SU-DHL-6 (cell line): ENCODE results near the gene DLG1.

Source experiments
- H2AFZ ChIP-seq: fragments of 200-600 bp; sonication (generic); 2 replicates; pipeline ENCODE4 v1.6.1; 2014; ENCODE audit warnings: low read depth, mild to moderate bottlenecking, moderate library complexity, mixed read lengths, antibody characterized with exemption, low read length; ENCODE audit not compliant: severe bottlenecking
- H3F3A ChIP-seq: fragments of 200-600 bp; shearing (Covaris generic); 2 replicates; pipeline ENCODE4 v1.6.0; 2016; ENCODE audit warnings: antibody characterized with exemption, mild to moderate bottlenecking; ENCODE audit not compliant: insufficient read depth
- H3K27ac ChIP-seq: fragments of 200-600 bp; sonication (generic); 2 replicates; pipeline ENCODE4 v1.5.1; 2016; ENCODE audit warnings: low read depth, mild to moderate bottlenecking, low read length, moderate library complexity, mixed read lengths
- H3K27me3 ChIP-seq: fragments of 200-600 bp; sonication (generic), shearing (Covaris generic); 2 replicates; pipeline ENCODE4 v1.6.0; 2014; ENCODE audit warnings: mild to moderate bottlenecking, low read length
- H3K36me3 ChIP-seq: fragments of 200-600 bp; sonication (generic); 2 replicates; pipeline ENCODE4 v1.6.1; 2014; ENCODE audit warnings: mild to moderate bottlenecking, low read length, mixed read lengths
- H3K4me2 ChIP-seq: fragments of 300-600, 200-600 bp; shearing (Covaris generic), sonication (generic); 2 replicates; pipeline ENCODE4 v1.6.0; 2014; ENCODE audit warnings: low read length, low read depth, mild to moderate bottlenecking; ENCODE audit not compliant: poor library complexity, severe bottlenecking
- H3K4me3 ChIP-seq: fragments of 200-600 bp; sonication (generic); 2 replicates; pipeline ENCODE4 v1.5.1; 2014; ENCODE audit warnings: antibody characterized with exemption, low read length, mild to moderate bottlenecking, mixed read lengths; ENCODE audit not compliant: insufficient read depth, poor library complexity, severe bottlenecking
- H3K79me2 ChIP-seq: fragments of 200-600 bp; sonication (generic); 2 replicates; pipeline ENCODE4 v1.6.1; 2014; ENCODE audit warnings: mild to moderate bottlenecking, low read length, moderate library complexity; ENCODE audit not compliant: insufficient read depth
- H3K9ac ChIP-seq: fragments of 200-600 bp; sonication (generic); 2 replicates; pipeline ENCODE4 v1.7.0; 2014; ENCODE audit warnings: mild to moderate bottlenecking, low read length
- H3K9me2 ChIP-seq: fragments of 200-600 bp; sonication (generic); replicated peaks from 2 replicates; pipeline ENCODE4 v1.6.1; 2014; ENCODE audit warnings: low read length; ENCODE audit not compliant: insufficient read depth
- H3K9me3 ChIP-seq: fragments of 200-600 bp; sonication (generic); 2 replicates; pipeline ENCODE4 v1.6.1; 2014; ENCODE audit warnings: low read length, mixed read lengths; ENCODE audit not compliant: insufficient read depth
- H4K20me1 ChIP-seq: fragments of 200-600 bp; sonication (generic); 2 replicates; pipeline ENCODE4 v1.6.1; 2014; ENCODE audit warnings: low read depth, mild to moderate bottlenecking, antibody characterized with exemption, low read length, moderate library complexity, mixed read lengths
- EZH2phosphoT487 ChIP-seq: fragments of 200-600 bp; sonication (generic), shearing (Covaris generic); conservative IDR thresholded peaks from 2 replicates; pipeline ENCODE4 v1.6.1; 2018; ENCODE audit warnings: mild to moderate bottlenecking, antibody characterized with exemption, low read length, moderate library complexity, mixed read lengths
- TF ChIP-seq, protein P1 (sequence below): fragments of 200-600 bp; sonication (generic); IDR thresholded peaks from one replicate; pipeline ENCODE4 v1.5.1; 2017; ENCODE audit warnings: antibody characterized with exemption, mild to moderate bottlenecking, low read length, moderate library complexity; ENCODE audit not compliant: insufficient read depth, poor library complexity, severe bottlenecking

Gene DLG1

GRCh38 chr3:197011780-197012539 is 286.5 kb downstream of the DLG1 start:
- no peak overlapping the region for H2AFZ ChIP-seq
- no peak overlapping the region for H3K9ac ChIP-seq
- no peak overlapping the region for H3K27ac ChIP-seq
- H3K9me2 ChIP-seq = no peaks in the 10 kb centered on the region
- TF ChIP-seq, protein P1, sequence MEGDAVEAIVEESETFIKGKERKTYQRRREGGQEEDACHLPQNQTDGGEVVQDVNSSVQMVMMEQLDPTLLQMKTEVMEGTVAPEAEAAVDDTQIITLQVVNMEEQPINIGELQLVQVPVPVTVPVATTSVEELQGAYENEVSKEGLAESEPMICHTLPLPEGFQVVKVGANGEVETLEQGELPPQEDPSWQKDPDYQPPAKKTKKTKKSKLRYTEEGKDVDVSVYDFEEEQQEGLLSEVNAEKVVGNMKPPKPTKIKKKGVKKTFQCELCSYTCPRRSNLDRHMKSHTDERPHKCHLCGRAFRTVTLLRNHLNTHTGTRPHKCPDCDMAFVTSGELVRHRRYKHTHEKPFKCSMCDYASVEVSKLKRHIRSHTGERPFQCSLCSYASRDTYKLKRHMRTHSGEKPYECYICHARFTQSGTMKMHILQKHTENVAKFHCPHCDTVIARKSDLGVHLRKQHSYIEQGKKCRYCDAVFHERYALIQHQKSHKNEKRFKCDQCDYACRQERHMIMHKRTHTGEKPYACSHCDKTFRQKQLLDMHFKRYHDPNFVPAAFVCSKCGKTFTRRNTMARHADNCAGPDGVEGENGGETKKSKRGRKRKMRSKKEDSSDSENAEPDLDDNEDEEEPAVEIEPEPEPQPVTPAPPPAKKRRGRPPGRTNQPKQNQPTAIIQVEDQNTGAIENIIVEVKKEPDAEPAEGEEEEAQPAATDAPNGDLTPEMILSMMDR = no peak
- no peak for TF ChIP-seq EZH2phosphoT487
- H3K27me3 ChIP-seq = no peaks in the 10 kb centered on the region
- H3K4me2 ChIP-seq = no peak overlapping the region
- no peaks in the 10 kb centered on the region for H4K20me1 ChIP-seq
- H3K79me2 ChIP-seq = no peaks in the 10 kb centered on the region
- H3K9me3 ChIP-seq = no peaks in the 10 kb centered on the region
- no peaks in the 10 kb centered on the region for H3F3A ChIP-seq
- no peaks in the 10 kb centered on the region for H3K36me3 ChIP-seq
- H3K4me3 ChIP-seq = no peak overlapping the region

- no peaks in the 10 kb centered on the region for H3K79me2 ChIP-seq
- H3K27ac ChIP-seq = no peak overlapping the region
- no peaks in the 10 kb centered on the region for H4K20me1 ChIP-seq
- TF ChIP-seq, protein P1 = no peak
- no peak for TF ChIP-seq EZH2phosphoT487
- H3K4me2 ChIP-seq = no peak overlapping the region
- no peaks in the 10 kb centered on the region for H3K36me3 ChIP-seq
- no peaks in the 10 kb centered on the region for H3F3A ChIP-seq
- H3K9ac ChIP-seq = no peak overlapping the region
- H3K4me3 ChIP-seq = no peak overlapping the region
- no peaks in the 10 kb centered on the region for H3K9me3 ChIP-seq
- H2AFZ ChIP-seq = no peak overlapping the region
- no peaks in the 10 kb centered on the region for H3K27me3 ChIP-seq
- H3K9me2 ChIP-seq = no peaks in the 10 kb centered on the region
Observed at GRCh38 chr3:197010556-197011351, 287.7 kb downstream of the DLG1 start.

DNA sequence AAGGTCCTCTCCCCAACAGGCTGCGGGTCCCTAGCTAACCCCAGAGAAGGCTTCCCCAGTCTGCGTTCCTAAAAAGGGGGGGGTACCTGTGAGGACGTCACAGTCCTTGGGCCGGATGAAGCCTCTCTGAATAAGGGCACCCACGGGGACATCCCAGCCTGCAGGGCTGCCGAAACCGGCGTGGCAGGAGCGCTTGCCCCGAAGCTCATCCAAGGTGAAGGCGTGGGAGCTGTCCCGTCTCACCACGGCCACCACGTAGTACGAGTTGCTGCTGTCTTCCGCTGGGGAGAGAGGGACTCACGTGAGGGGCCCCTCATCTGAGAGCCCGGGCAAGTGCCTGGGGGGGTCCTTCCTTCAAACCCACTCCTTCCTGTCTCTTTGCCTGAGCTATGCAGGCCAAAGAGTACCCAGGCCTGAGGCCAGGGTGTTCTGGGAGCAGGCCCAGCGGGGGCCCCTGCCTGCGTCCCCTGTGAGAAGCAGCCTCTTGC is 288.8 kb downstream of the DLG1 start:
- no peak overlapping the region for H3K27ac ChIP-seq
- no peaks in the 10 kb centered on the region for H3K79me2 ChIP-seq
- H2AFZ ChIP-seq = no peak overlapping the region
- H3K4me3 ChIP-seq = no peak overlapping the region
- no peak overlapping the region for H3K4me2 ChIP-seq
- H3F3A ChIP-seq = no peaks in the 10 kb centered on the region
- H3K36me3 ChIP-seq = no peaks in the 10 kb centered on the region
- no peaks in the 10 kb centered on the region for H3K9me2 ChIP-seq
- H3K9ac ChIP-seq = no peak overlapping the region
- no peaks in the 10 kb centered on the region for H3K27me3 ChIP-seq
- H3K9me3 ChIP-seq = no peaks in the 10 kb centered on the region
- no peaks in the 10 kb centered on the region for H4K20me1 ChIP-seq
- TF ChIP-seq, protein P1 = no peak
- no peak for TF ChIP-seq EZH2phosphoT487
